ENCODE data around the gene PTPN20. TPM values are rescaled to one million over a fixed set of nuclear protein-coding genes. Genes with fewer than 3 reads are reported as not detected.

Gene PTPN20
- total RNA-seq, 6 donors from 2014 or later = 1.8 to 19.0 (median 3.4) TPM

DNA sequence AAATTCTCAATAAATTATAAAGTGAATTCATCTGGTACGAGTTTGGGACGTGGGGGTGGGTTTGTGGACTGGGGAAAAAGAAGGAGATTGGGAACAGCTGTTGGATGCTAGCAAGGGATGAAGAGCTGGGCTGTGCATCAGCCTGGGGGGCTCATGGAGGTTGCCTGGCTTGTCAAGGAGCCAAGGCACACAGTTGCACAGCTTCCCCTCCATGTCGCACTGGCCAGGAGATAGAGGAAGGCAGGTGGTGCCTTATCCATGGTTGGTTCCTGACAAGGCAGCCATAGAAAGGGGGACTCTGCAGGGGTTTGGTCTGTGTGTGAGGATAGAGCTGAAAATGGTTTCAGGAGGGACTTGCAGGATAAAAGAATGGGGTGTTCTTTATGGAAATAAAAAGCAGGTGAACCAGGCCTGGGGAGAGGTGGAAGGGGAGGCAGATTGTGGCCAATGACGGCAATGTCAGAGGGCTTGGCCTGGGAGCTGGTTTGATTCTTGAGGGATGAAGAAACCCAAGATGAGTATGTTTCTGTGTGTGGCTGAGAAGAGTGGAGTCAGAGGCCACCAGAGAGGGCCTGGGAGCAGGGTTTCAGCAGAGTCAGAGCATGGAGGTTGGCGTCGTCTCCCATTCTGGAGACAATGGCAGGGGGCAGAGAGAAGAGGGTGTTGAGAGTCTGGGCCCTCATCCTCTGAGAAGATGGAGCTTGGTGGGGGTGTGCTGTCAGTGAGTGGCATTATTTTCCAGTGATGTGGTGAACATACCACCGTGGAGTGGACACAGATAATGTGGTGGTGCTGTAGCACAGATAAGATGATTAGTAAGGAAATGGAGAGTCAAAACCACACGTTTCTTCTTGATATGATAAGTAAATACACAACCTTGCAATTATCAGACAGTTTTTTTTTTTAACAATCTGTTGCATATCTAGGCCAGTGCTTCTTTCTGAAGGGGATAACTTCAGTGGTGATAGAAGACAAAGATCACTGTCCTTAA lies 108.2 kb downstream of the PTPN20 start:
- DNase-seq (peak in 1 of 2 donors; percentile 11), ATAC-seq (ENCODE audit: low FRiP score in 2 of 2) (no peak)
- WGBS, 2 donors = 73 to 79% methylated on average over 8 of the region's 8 CpGs
- no peak overlapping the region for H3K4me3 ChIP-seq
- H3K4me1 ChIP-seq = no peaks in the 10 kb centered on the region
- no peaks in the 10 kb centered on the region for H3K27me3 ChIP-seq
- no peaks in the 10 kb centered on the region for H3K36me3 ChIP-seq
- TF ChIP-seq, protein P1, sequence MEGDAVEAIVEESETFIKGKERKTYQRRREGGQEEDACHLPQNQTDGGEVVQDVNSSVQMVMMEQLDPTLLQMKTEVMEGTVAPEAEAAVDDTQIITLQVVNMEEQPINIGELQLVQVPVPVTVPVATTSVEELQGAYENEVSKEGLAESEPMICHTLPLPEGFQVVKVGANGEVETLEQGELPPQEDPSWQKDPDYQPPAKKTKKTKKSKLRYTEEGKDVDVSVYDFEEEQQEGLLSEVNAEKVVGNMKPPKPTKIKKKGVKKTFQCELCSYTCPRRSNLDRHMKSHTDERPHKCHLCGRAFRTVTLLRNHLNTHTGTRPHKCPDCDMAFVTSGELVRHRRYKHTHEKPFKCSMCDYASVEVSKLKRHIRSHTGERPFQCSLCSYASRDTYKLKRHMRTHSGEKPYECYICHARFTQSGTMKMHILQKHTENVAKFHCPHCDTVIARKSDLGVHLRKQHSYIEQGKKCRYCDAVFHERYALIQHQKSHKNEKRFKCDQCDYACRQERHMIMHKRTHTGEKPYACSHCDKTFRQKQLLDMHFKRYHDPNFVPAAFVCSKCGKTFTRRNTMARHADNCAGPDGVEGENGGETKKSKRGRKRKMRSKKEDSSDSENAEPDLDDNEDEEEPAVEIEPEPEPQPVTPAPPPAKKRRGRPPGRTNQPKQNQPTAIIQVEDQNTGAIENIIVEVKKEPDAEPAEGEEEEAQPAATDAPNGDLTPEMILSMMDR (IDR thresholded peaks at IDR 0.05) = no peak
- no peak for TF ChIP-seq POLR2AphosphoS5 (IDR thresholded peaks at IDR 0.05)
- no peak for TF ChIP-seq EP300 (IDR thresholded peaks at IDR 0.05)
- TF ChIP-seq POLR2A (IDR thresholded peaks at IDR 0.05) = no peak
- H3K9me3 ChIP-seq = no peaks in the 10 kb centered on the region
- H3K27ac ChIP-seq = no peak overlapping the region

DNA sequence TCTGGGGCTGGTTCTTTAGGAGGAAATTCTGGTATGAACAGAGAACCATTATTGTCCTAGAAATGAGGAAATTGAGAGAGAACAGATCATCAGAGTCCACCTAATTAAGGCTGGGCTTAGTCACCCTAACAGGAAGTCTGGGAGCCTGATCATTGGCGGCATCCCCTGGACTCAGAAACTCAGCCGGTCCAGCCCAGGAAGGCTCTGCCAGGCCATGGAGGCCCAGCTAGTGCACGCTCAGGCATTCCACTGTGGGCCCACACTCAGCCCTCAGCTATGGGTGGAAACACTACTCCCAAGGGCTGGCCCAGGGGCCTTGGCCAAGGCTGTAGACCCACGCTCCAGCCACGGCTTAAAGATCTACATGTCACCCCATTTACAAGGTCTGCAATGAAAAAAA lies 109.2 kb downstream of the PTPN20 start:
- Histone ChIP-seq H3K27ac (no peak overlapping the region), H3K4me1 (no peaks in the 10 kb centered on the region), H3K36me3 (no peaks in the 10 kb centered on the region), H3K27me3 (no peaks in the 10 kb centered on the region), H3K4me3 (no peak overlapping the region), H3K9me3 (no peaks in the 10 kb centered on the region)
- WGBS, 2 donors = 53 to 56% methylated on average over 5 of the region's 5 CpGs
- ATAC-seq (ENCODE audit: low FRiP score in 2 of 2) = peak in 1 of 2 donors; percentile 58
- TF ChIP-seq, protein P1 (IDR thresholded peaks at IDR 0.05) = no peak
- no peak for TF ChIP-seq POLR2A (IDR thresholded peaks at IDR 0.05)
- no peak for TF ChIP-seq EP300 (IDR thresholded peaks at IDR 0.05)
- TF ChIP-seq POLR2AphosphoS5 (IDR thresholded peaks at IDR 0.05) = no peak
- peak in 1 of 2 donors; percentile 21 for DNase-seq

GRCh38 chr10:47021850-47022249 lies 110.6 kb downstream of the PTPN20 start:
- no peaks in the 10 kb centered on the region for H3K9me3 ChIP-seq
- no peaks in the 10 kb centered on the region for H3K27me3 ChIP-seq
- 88 to 95% methylated on average over 5 to 6 of the region's 6 CpGs for WGBS, 2 donors
- TF ChIP-seq, protein P1 (IDR thresholded peaks at IDR 0.05) = no peak
- TF ChIP-seq EP300 (IDR thresholded peaks at IDR 0.05) (no peak), POLR2AphosphoS5 (IDR thresholded peaks at IDR 0.05) (no peak), POLR2A (IDR thresholded peaks at IDR 0.05) (no peak)
- H3K27ac ChIP-seq = no peak overlapping the region
- DNase-seq (peak in 1 of 2 donors; percentile 14), ATAC-seq (ENCODE audit: low FRiP score in 2 of 2) (no peak)
- no peak overlapping the region for H3K4me3 ChIP-seq
- H3K36me3 ChIP-seq = no peaks in the 10 kb centered on the region
- no peaks in the 10 kb centered on the region for H3K4me1 ChIP-seq

- DNase-seq (peak; percentile 26 to 74), ATAC-seq (ENCODE audit: low FRiP score in 2 of 2) (no peak)
- Histone ChIP-seq H3K27ac (peak overlapping the region in 2 of 4 donors; percentile 32 to 44), H3K4me3 (no peak overlapping the region), H3K36me3 (no peaks in the 10 kb centered on the region), H3K4me1 (no peaks in the 10 kb centered on the region), H3K9me3 (no peaks in the 10 kb centered on the region), H3K27me3 (no peaks in the 10 kb centered on the region)
- TF ChIP-seq, protein P1 (IDR thresholded peaks at IDR 0.05) = no peak
- WGBS, 2 donors = 70 to 95% methylated on average over 3 to 16 of the region's 16 CpGs
Measured at GRCh38 chr10:47022311-47023131, 111.3 kb downstream of the PTPN20 start.
